Esophagus squamous epithelium (tissue), 5 donors: ENCODE data around the gene PFKFB4. TPM values are rescaled to one million over a fixed set of nuclear protein-coding genes. Genes with fewer than 3 reads are reported as not detected.

Experiments used
- DNase-seq: peaks from one replicate; lab custom pipeline; 2025; lab: John Stamatoyannopoulos, UW
- H3K27ac ChIP-seq, 4 donors: fragments of 200-600 bp; sonication (generic); one replicate each; pipeline ENCODE4 v1.5.1; 2016 to 2019; ENCODE audit warnings: mild to moderate bottlenecking in 1 of 4
- H3K27me3 ChIP-seq, 4 donors: fragments of 200-600 bp; sonication (generic); 1 replicate in 3 of 4; 2 replicates in 1 of 4; pipeline versions ENCODE4 v1.5.1 to v1.6.0; 2017 to 2021; ENCODE audit warnings: antibody characterized with exemption in 1 of 4
- H3K36me3 ChIP-seq, 3 donors: fragments of 200-600 bp; sonication (generic); one replicate each; pipeline ENCODE4 v1.5.1; 2016 to 2019
- H3K4me1 ChIP-seq, 3 donors: fragments of 200-600 bp; sonication (generic); one replicate each; pipeline ENCODE4 v1.5.1; 2017 to 2019
- H3K4me3 ChIP-seq, 4 donors: fragments of 200-600 bp; sonication (generic); 1 replicate in 3 of 4; 2 replicates in 1 of 4; pipeline ENCODE4 v1.5.1; 2016 to 2019; ENCODE audit warnings: mild to moderate bottlenecking in 2 of 4, moderate library complexity in 1 of 4
- H3K9me3 ChIP-seq, 3 donors: fragments of 200-600 bp; sonication (generic); one replicate each; pipeline ENCODE4 v1.5.1; 2016 to 2019
- POLR2A ChIP-seq, 4 donors: fragments of 450-650 bp; IDR thresholded peaks; one replicate each; pipeline ENCODE4 v1.6.1; 2017; ENCODE audit warnings: antibody characterized with exemption in 4 of 4, mild to moderate bottlenecking in 4 of 4, moderate library complexity in 3 of 4
- WGBS, 2 donors: methylation state at CpG; one replicate each; pipeline ENCODE4 v1.1.5; 2018; 5-methylcytosine and 5-hydroxymethylcytosine counted together
- intact Hi-C: fragments of 100-400 bp; cut with DNase I; formaldehyde crosslinking; loops from one replicate; pipeline ENCODE4 v1.15.0; 2022
- total RNA-seq, 4 donors: library from RNA; depleted of rRNA; stranded (reverse); fragments of >200 nt; gene quantifications; one replicate each; pipeline ENCODE4 v1.1.0, GENCODE V29; 2016
- TF ChIP-seq, protein P1 (sequence below), 6 experiments: fragments of 450-650 bp in 4 of 6; fragments of 200-600 bp in 2 of 6; sonication (generic) in 2 of 6; IDR thresholded peaks; one replicate each; pipeline ENCODE4 v1.5.1; 2016 to 2019; ENCODE audit warnings: antibody characterized with exemption in 6 of 6, mild to moderate bottlenecking in 4 of 6, moderate library complexity in 4 of 6
- donor health status: DM: yes; HTN: yes; CAD: no.

PFKFB4 gene
- total RNA-seq, 4 donors from 2014 or later: 6.7 to 10.2 (median 8.0) TPM

DNA sequence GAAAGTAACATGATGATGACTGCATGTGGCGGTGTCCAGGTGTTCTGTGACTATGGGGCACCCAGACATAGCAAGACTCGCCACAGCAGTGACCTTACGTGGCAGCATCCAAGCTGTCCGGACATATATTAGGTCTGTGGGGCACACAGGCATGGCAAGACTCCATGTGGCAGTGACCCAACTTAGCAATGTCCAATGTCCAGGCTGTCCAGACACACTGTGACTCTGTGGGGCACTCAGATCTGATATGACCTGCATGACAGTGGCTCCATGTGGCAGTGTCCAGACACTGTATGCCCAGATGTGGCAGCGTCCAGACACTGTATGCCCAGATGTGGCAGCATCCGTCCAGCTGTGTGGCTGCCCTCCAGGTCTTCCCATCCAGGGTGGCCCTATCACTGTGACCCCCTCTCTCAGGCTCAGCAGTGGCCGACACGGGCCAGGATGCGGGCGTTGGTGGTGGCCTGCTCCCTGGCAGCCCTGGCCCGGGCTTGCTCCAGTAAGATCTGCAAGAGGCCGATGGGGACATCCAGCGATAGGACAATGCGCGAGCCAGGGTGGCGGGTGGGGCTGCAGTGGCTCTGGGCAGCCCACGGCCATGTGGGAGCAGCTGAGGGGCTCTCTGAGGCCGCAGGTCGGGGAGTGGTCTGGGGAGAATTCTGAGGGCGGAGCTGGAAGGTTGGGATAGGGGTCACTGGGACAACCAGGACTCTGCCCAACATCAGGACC is 5.9 kb upstream of the PFKFB4 start:
- H3K4me3 ChIP-seq: no peak overlapping the region
- 90 to 96% methylated on average over 2 to 4 of the region's 20 CpGs for WGBS, 2 donors
- no peak for DNase-seq
- peaks cover 16 to 61% (median 30%) of the 10 kb centered on the region in 3 donors for H3K4me1 ChIP-seq
- peaks cover 0 to 26% (median 0%) of the 10 kb centered on the region in 3 donors for H3K36me3 ChIP-seq
- H3K27me3 ChIP-seq: no peaks in the 10 kb centered on the region
- no peaks in the 10 kb centered on the region for H3K9me3 ChIP-seq
- intact Hi-C loops: no loop called here
- TF ChIP-seq POLR2A (IDR thresholded peaks at IDR 0.05): no peak
- TF ChIP-seq, protein P1, sequence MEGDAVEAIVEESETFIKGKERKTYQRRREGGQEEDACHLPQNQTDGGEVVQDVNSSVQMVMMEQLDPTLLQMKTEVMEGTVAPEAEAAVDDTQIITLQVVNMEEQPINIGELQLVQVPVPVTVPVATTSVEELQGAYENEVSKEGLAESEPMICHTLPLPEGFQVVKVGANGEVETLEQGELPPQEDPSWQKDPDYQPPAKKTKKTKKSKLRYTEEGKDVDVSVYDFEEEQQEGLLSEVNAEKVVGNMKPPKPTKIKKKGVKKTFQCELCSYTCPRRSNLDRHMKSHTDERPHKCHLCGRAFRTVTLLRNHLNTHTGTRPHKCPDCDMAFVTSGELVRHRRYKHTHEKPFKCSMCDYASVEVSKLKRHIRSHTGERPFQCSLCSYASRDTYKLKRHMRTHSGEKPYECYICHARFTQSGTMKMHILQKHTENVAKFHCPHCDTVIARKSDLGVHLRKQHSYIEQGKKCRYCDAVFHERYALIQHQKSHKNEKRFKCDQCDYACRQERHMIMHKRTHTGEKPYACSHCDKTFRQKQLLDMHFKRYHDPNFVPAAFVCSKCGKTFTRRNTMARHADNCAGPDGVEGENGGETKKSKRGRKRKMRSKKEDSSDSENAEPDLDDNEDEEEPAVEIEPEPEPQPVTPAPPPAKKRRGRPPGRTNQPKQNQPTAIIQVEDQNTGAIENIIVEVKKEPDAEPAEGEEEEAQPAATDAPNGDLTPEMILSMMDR (IDR thresholded peaks at IDR 0.05): no peak
- no peak overlapping the region for H3K27ac ChIP-seq

DNA sequence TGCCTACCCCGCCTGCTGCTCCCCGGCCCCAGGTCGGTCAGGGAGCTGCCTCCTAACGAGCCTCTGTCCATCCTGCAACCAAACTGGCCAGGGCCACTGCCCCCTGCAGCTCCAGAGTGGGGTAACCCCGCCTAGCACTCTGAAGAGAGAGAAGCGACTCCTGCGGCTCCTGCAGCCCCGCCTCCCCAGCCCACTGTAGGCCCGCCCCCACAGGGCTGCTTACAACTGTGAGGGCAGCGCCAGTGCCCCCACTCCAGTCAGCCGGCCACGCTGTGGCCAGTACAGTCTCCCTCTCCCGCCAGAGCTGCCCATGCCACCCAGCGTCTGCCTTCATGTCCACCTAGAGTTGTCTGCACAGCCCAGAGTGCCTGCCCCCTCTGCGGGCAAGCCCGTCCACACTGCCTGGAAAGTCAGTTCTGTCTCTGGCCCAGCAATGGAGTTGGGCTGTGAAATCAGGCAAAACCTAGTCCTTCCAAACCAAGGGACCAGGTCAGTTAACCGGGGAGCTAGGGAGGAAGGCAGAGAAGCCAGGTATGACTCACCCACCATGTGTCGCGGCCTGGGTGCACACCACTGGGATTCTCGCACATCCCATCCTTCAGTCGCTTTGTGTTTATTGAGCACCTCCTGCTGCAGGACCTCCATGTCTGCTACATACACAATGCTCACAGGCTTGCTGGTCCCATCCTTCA is 4.6 kb upstream of the PFKFB4 start:
- Histone ChIP-seq H3K9me3 (no peaks in the 10 kb centered on the region), H3K36me3 (peaks cover 0 to 19% (median 0%) of the 10 kb centered on the region in 3 donors), H3K27me3 (no peaks in the 10 kb centered on the region), H3K4me3 (peak overlapping the region in 3 of 4 donors; percentile 17 to 47 (median 29)), H3K27ac (peak overlapping the region in 3 of 4 donors; percentile 71 to 85 (median 77)), H3K4me1 (peaks cover 19 to 67% (median 37%) of the 10 kb centered on the region in 3 donors)
- intact Hi-C loops: no loop called here
- 52% methylated on average over 5 to 12 of the region's 21 CpGs for WGBS, 2 donors
- no peak for DNase-seq
- TF ChIP-seq POLR2A (IDR thresholded peaks at IDR 0.05): no peak
- TF ChIP-seq, protein P1 (IDR thresholded peaks at IDR 0.05): peak in 2 of 6 experiments; percentile 7 to 10

DNA sequence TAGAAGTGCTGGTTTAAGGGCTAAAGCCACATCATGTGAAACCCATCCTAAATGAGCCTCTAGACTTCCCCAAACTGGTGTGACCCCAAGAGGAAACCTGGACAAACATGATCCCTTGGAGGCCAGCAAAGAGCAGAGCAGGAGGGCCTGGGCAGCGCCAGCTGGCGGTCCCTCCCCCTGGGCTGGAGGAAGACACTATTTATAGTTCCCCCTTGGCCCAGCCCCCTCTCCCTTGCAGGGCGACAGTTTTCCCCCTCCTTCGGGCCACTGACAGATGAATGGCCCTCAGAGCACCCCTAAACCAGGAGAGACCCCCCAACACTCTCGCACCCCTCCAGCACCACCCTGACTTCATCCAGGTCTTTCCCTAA is 4.0 kb upstream of the PFKFB4 start:
- DNase-seq: no peak
- TF ChIP-seq, protein P1 (IDR thresholded peaks at IDR 0.05): no peak
- no peak for TF ChIP-seq POLR2A (IDR thresholded peaks at IDR 0.05)
- H3K36me3 ChIP-seq: peaks cover 0 to 19% (median 0%) of the 10 kb centered on the region in 3 donors
- H3K27me3 ChIP-seq: no peaks in the 10 kb centered on the region
- H3K4me3 ChIP-seq: peak overlapping the region in 3 of 4 donors; percentile 17 to 47 (median 29)
- H3K27ac ChIP-seq: peak overlapping the region in 3 of 4 donors; percentile 71 to 85 (median 77)
- peaks cover 20 to 67% (median 40%) of the 10 kb centered on the region in 3 donors for H3K4me1 ChIP-seq
- H3K9me3 ChIP-seq: no peaks in the 10 kb centered on the region
- whole genome bisulfite sequencing, 2 donors: 23 to 48% methylated on average over 2 to 3 of the region's 5 CpGs
- intact Hi-C loops: no loop called here

DNA sequence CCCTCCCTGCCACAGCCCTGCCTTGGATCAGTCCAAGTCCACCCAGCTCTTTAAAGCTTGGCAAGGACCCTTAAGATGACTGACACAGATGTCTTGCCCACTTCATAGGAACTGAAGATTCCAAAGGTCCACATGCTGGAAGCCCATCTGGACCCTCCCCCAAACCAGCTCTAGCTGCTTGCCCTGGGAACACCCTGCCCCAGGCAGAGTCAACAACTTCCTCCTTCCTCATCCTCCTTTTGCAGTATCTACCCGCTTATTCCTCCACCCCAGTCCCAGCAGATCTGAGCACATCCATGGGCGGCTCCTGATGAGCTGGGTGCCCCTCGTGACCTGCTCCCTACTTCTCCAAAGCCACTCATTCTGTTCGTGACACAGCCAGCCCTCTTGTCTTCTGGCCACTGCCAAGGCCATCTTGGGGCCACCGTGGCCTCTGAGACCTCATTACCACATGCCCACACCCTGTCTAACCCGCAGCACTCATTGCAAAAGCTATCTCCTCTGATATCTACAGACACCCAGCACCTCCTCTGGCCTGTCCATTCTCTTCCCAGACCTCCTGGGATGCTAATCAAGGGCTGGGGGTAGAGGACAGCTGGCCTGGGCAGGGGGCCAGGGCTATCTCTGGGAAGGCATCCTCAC is 2.0 kb upstream of the PFKFB4 start:
- Histone ChIP-seq H3K27me3 (no peaks in the 10 kb centered on the region), H3K4me3 (no peak overlapping the region), H3K36me3 (peaks cover 0 to 9% (median 0%) of the 10 kb centered on the region in 3 donors), H3K9me3 (no peaks in the 10 kb centered on the region), H3K4me1 (peaks cover 20 to 79% (median 45%) of the 10 kb centered on the region in 3 donors), H3K27ac (peak overlapping the region; percentile 25 to 85 (median 77))
- no peak for DNase-seq
- WGBS, 2 donors: 37 to 45% methylated on average over 5 of the region's 6 CpGs
- TF ChIP-seq, protein P1 (IDR thresholded peaks at IDR 0.05): no peak
- TF ChIP-seq POLR2A (IDR thresholded peaks at IDR 0.05): no peak
- intact Hi-C loops: no loop called here
